HFFc6 (cell line): Measurements from ENCODE around the gene EPB42. TPM values are rescaled to one million over a fixed set of nuclear protein-coding genes. Genes with fewer than 3 reads are reported as not detected.
"Not testable (repeated sequence)": the region's sequence is repeated elsewhere in the genome, so short reads cannot be mapped to it uniquely, and the experiment has no call there.

Experiments
- DNase-seq: peaks from one replicate; pipeline ENCODE4 v3.0.0-alpha.2; 2018
- H3K27ac Mint-ChIP-seq: 2 replicates; pipeline ENCODE4 v1.8.0; 2020; ENCODE audit warnings: mild to moderate bottlenecking, mixed read lengths
- H3K27me3 Mint-ChIP-seq: 2 replicates; pipeline ENCODE4 v1.8.0; 2021; ENCODE audit warnings: mild to moderate bottlenecking, moderate library complexity, mixed read lengths; ENCODE audit not compliant: insufficient read depth
- H3K36me3 Mint-ChIP-seq: 2 replicates; pipeline ENCODE4 v1.8.0; 2021; ENCODE audit warnings: low read depth, mixed read lengths
- H3K4me1 Mint-ChIP-seq: 2 replicates; pipeline ENCODE4 v1.8.0; 2020; ENCODE audit warnings: low read depth, mixed read lengths
- H3K4me3 Mint-ChIP-seq: 2 replicates; pipeline ENCODE4 v1.8.0; 2020; ENCODE audit warnings: mild to moderate bottlenecking, moderate library complexity, mixed read lengths
- H3K9me3 Mint-ChIP-seq: 2 replicates; pipeline ENCODE4 v1.8.0; 2020; ENCODE audit warnings: mild to moderate bottlenecking, mixed read lengths
- total RNA-seq, 6 experiments: library from RNA; stranded (reverse); fragmentation: NEBNext Ultra II Directional; extraction: Animal tissue kit (Norgen Biotek cat#: 25700); gene quantifications; 2 replicates in 1 of 6; 3 replicates in 5 of 6; pipeline ENCODE4 v1.2.3, GENCODE V29; 2021
- TF ChIP-seq, protein P1 (sequence below): fragments of 200-600 bp; sonication (generic); IDR thresholded peaks from 2 replicates; pipeline ENCODE4 v1.5.0; 2021; ENCODE audit warnings: antibody characterized with exemption, mild to moderate bottlenecking

Gene EPB42
- total RNA-seq, 6 experiments from 2014 or later, result not detected

GRCh38 chr15:43198992-43199391, 21.8 kb downstream of the EPB42 start:
- TF ChIP-seq, protein P1, sequence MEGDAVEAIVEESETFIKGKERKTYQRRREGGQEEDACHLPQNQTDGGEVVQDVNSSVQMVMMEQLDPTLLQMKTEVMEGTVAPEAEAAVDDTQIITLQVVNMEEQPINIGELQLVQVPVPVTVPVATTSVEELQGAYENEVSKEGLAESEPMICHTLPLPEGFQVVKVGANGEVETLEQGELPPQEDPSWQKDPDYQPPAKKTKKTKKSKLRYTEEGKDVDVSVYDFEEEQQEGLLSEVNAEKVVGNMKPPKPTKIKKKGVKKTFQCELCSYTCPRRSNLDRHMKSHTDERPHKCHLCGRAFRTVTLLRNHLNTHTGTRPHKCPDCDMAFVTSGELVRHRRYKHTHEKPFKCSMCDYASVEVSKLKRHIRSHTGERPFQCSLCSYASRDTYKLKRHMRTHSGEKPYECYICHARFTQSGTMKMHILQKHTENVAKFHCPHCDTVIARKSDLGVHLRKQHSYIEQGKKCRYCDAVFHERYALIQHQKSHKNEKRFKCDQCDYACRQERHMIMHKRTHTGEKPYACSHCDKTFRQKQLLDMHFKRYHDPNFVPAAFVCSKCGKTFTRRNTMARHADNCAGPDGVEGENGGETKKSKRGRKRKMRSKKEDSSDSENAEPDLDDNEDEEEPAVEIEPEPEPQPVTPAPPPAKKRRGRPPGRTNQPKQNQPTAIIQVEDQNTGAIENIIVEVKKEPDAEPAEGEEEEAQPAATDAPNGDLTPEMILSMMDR, result no peak
- Mint-ChIP-seq H3K9me3 (peaks cover 9% of the 10 kb centered on the region), H3K4me1 (peaks cover 20% of the 10 kb centered on the region)

GRCh38 chr15:43198556-43198955, 22.3 kb downstream of the EPB42 start:
- H3K36me3 Mint-ChIP-seq, result peaks cover 25% of the 10 kb centered on the region
- not testable (repeated sequence) for H3K4me3 Mint-ChIP-seq, H3K27ac Mint-ChIP-seq, H3K9me3 Mint-ChIP-seq, DNase-seq, H3K27me3 Mint-ChIP-seq
- H3K4me1 Mint-ChIP-seq, result peaks cover 19% of the 10 kb centered on the region

More at GRCh38 chr15:43198992-43199391, 21.8 kb downstream of the EPB42 start:
- no peak for DNase-seq
- H3K27ac Mint-ChIP-seq, result no peak overlapping the region
- H3K36me3 Mint-ChIP-seq, result peaks cover 25% of the 10 kb centered on the region
- no peak overlapping the region for H3K4me3 Mint-ChIP-seq
- peaks cover 10% of the 10 kb centered on the region for H3K27me3 Mint-ChIP-seq

GRCh38 chr15:43197773-43198172, 23.0 kb downstream of the EPB42 start:
- not testable (repeated sequence) for DNase-seq, H3K9me3 Mint-ChIP-seq, H3K27ac Mint-ChIP-seq, H3K4me3 Mint-ChIP-seq, H3K27me3 Mint-ChIP-seq
- Mint-ChIP-seq H3K36me3 (peaks cover 25% of the 10 kb centered on the region), H3K4me1 (peaks cover 19% of the 10 kb centered on the region)

- TF ChIP-seq, protein P1, result no peak
- peaks cover 6% of the 10 kb centered on the region; the same call in 1 of the 2 replicates for H3K27me3 Mint-ChIP-seq
- H3K9me3 Mint-ChIP-seq, result peaks cover 9% of the 10 kb centered on the region
- H3K36me3 Mint-ChIP-seq, result peaks cover 25% of the 10 kb centered on the region
- no peak for DNase-seq
- H3K4me1 Mint-ChIP-seq, result peaks cover 19% of the 10 kb centered on the region
- H3K27ac Mint-ChIP-seq, result no peak overlapping the region
- no peak overlapping the region for H3K4me3 Mint-ChIP-seq
Observed at GRCh38 chr15:43196760-43197548, 23.9 kb downstream of the EPB42 start.

DNA sequence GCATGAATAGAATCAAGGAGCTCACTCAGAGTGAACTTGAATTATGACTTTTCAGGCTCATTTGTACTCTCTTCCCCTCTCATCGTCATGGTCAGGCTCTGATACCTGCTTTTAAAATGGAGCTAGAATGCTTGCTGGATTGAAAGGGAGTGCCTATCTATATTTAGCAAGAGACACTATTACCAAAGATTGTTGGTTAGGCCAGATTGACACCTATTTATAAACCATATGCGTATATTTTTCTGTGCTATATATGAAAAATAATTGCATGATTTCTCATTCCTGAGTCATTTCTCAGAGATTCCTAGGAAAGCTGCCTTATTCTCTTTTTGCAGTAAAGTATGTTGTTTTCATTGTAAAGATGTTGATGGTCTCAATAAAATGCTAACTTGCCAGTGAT, 26.0 kb downstream of the EPB42 start:
- Mint-ChIP-seq H3K27me3 (0 out of 2 replicates have a peak, but pooled peaks cover 1% of the 10 kb centered on the region), H3K27ac (peak overlapping the region; percentile 51), H3K36me3 (peaks cover 36% of the 10 kb centered on the region), H3K4me3 (peak overlapping the region; percentile 9; the same call in 1 of the 2 replicates), H3K4me1 (peaks cover 19% of the 10 kb centered on the region), H3K9me3 (peaks cover 9% of the 10 kb centered on the region)
- no peak for DNase-seq
- TF ChIP-seq, protein P1, result no peak

- TF ChIP-seq, protein P1, result no peak
- no peaks in the 10 kb centered on the region for H3K27me3 Mint-ChIP-seq
- peaks cover 19% of the 10 kb centered on the region for H3K4me1 Mint-ChIP-seq
- H3K27ac Mint-ChIP-seq, result no peak overlapping the region
- no peak for DNase-seq
- no peak overlapping the region for H3K4me3 Mint-ChIP-seq
- H3K36me3 Mint-ChIP-seq, result peaks cover 36% of the 10 kb centered on the region
- peaks cover 9% of the 10 kb centered on the region for H3K9me3 Mint-ChIP-seq
Observed at GRCh38 chr15:43193710-43194109, 27.1 kb downstream of the EPB42 start.
